IMR-90 (cell line): Measurements from ENCODE around the gene STOX2. TPM values are rescaled to one million over a fixed set of nuclear protein-coding genes. Genes with fewer than 3 reads are reported as not detected.

ENCODE experiments used
- ATAC-seq: fragments of 200-7000 bp; cut with Tn5 transposase; 2 replicates; pipeline ENCODE4 v1.9.1; 2020; ENCODE audit warnings: low read depth, mild to moderate bottlenecking, moderate library complexity
- BruUV-seq: library from RNA; stranded (reverse); fragments of 400-500 nt; replicated peaks from 2 replicates; lab custom pipeline; 2021; lab: Mats Ljungman, UMichigan
- CTCF ChIA-PET: fragments of 300-600 bp; formaldehyde crosslinking; extraction: SDS; loops from one replicate; lab custom pipeline; 2021; ENCODE audit warnings: antibody characterized with exemption; lab: Yijun Ruan, JAX
- POLR2A ChIA-PET: fragments of 300-600 bp; sonication (Branson Sonifier 250); formaldehyde crosslinking; loops from one replicate; lab custom pipeline; 2022; ENCODE audit warnings: antibody characterized with exemption; ENCODE audit not compliant: unreplicated experiment; lab: Charles Lee
- DNase-seq: peaks from one replicate; pipeline ENCODE4 v3.0.0; 2013
- H2AFZ ChIP-seq: replicated peaks from 2 replicates; pipeline ENCODE3; 2013; ENCODE audit warnings: low read length, mild to moderate bottlenecking; ENCODE audit not compliant: poor library complexity
- H2AK5ac ChIP-seq: 2 replicates; pipeline ENCODE4 v1.6.1; 2013; ENCODE audit warnings: low read depth, low read length, inconsistent platforms
- H2AK9ac ChIP-seq: replicated peaks from 2 replicates; pipeline ENCODE3; 2013; ENCODE audit warnings: mild to moderate bottlenecking, low read depth, low read length, moderate library complexity; ENCODE audit not compliant: poor library complexity
- H2BK120ac ChIP-seq: 2 replicates; pipeline ENCODE4 v1.6.1; 2013; ENCODE audit warnings: low read depth, low read length, inconsistent platforms
- H2BK15ac ChIP-seq: 3 replicates; pipeline ENCODE4 v1.6.1; 2013; ENCODE audit warnings: low read depth, low read length, inconsistent platforms
- H2BK20ac ChIP-seq: 2 replicates; pipeline ENCODE4 v1.6.1; 2013; ENCODE audit warnings: low read depth, mild to moderate bottlenecking, inconsistent platforms, low read length, moderate library complexity
- H2BK5ac ChIP-seq: 2 replicates; pipeline ENCODE4 v1.6.1; 2013; ENCODE audit warnings: mild to moderate bottlenecking, low read depth, low read length, inconsistent platforms; ENCODE audit not compliant: poor library complexity, severe bottlenecking
- H3K14ac ChIP-seq: replicated peaks from 2 replicates; pipeline ENCODE4 v1.6.1; 2013; ENCODE audit warnings: low read depth, low read length, inconsistent platforms
- H3K18ac ChIP-seq: 2 replicates; pipeline ENCODE4 v1.6.1; 2013; ENCODE audit warnings: low read depth, low read length, control low read depth
- H3K23ac ChIP-seq: 2 replicates; pipeline ENCODE4 v1.6.1; 2013; ENCODE audit warnings: low read depth, low read length, inconsistent platforms
- H3K27ac ChIP-seq: 2 replicates; pipeline ENCODE4 v1.5.1; 2013; ENCODE audit warnings: mild to moderate bottlenecking, control low read depth, low read length; ENCODE audit not compliant: insufficient read depth
- H3K27me3 ChIP-seq: 2 replicates; pipeline ENCODE4 v1.6.1; 2013; ENCODE audit warnings: low read length; ENCODE audit not compliant: control insufficient read depth, insufficient read depth
- H3K36me3 ChIP-seq: 2 replicates; pipeline ENCODE4 v1.6.1; 2013; ENCODE audit warnings: low read length, mixed read lengths; ENCODE audit not compliant: control insufficient read depth, insufficient read depth
- H3K4ac ChIP-seq: 2 replicates; pipeline ENCODE4 v1.6.1; 2013; ENCODE audit warnings: low read depth, low read length, inconsistent platforms
- H3K4me1 ChIP-seq: 2 replicates; pipeline ENCODE4 v1.6.1; 2013; ENCODE audit warnings: low read length, mixed read lengths; ENCODE audit not compliant: control insufficient read depth, insufficient read depth
- H3K4me2 ChIP-seq: 2 replicates; pipeline ENCODE4 v1.6.1; 2013; ENCODE audit warnings: low read depth, mild to moderate bottlenecking, control low read depth, low read length, moderate library complexity
- H3K4me3 ChIP-seq: 2 replicates; pipeline ENCODE4 v1.5.1; 2013; ENCODE audit warnings: low read depth, mild to moderate bottlenecking, control low read depth, low read length, moderate library complexity; ENCODE audit not compliant: insufficient read depth
- H3K56ac ChIP-seq: 2 replicates; pipeline ENCODE4 v1.6.1; 2013; ENCODE audit warnings: low read length, inconsistent platforms; ENCODE audit not compliant: insufficient read depth; ENCODE audit errors: extremely low read depth
- H3K79me1 ChIP-seq, 2 experiments: 2 replicates each; pipeline ENCODE4 v1.6.1; 2013; ENCODE audit warnings: low read length in 2 of 2, inconsistent platforms in 1 of 2, low read depth in 1 of 2
- H3K9ac ChIP-seq: 2 replicates; pipeline ENCODE4 v1.6.1; 2013; ENCODE audit warnings: low read depth, low read length, control low read depth
- H3K9me1 ChIP-seq: 2 replicates; pipeline ENCODE4 v1.6.1; 2013; ENCODE audit warnings: low read length, inconsistent platforms; ENCODE audit not compliant: insufficient read depth
- H3K9me3 ChIP-seq: 2 replicates; pipeline ENCODE4 v1.6.1; 2013; ENCODE audit warnings: low read length; ENCODE audit not compliant: control insufficient read depth, insufficient read depth
- H4K20me1 ChIP-seq: 2 replicates; pipeline ENCODE4 v1.6.1; 2013; ENCODE audit warnings: low read length, inconsistent platforms; ENCODE audit not compliant: insufficient read depth
- H4K5ac ChIP-seq: 2 replicates; pipeline ENCODE4 v1.6.1; 2013; ENCODE audit warnings: mild to moderate bottlenecking, low read depth, low read length, control low read depth
- H4K8ac ChIP-seq, 2 experiments: 2 replicates each; pipeline ENCODE4 v1.6.1; 2013; ENCODE audit warnings: low read depth in 2 of 2, low read length in 2 of 2, control low read depth in 1 of 2, inconsistent platforms in 1 of 2
- H4K91ac ChIP-seq: 2 replicates; pipeline ENCODE4 v1.6.1; 2013; ENCODE audit warnings: low read depth, low read length, inconsistent platforms; ENCODE audit not compliant: insufficient read depth
- CTCF ChIP-seq: conservative IDR thresholded peaks from 2 replicates; pipeline ENCODE4 v1.5.1; 2012; ENCODE audit warnings: mild to moderate bottlenecking, low read depth, low read length, improper control_type of control experiment
- ELK1 ChIP-seq: fragments of 150-350 bp; IDR thresholded peaks from 2 replicates; pipeline ENCODE4 v1.6.1; 2016; ENCODE audit warnings: low read depth, mild to moderate bottlenecking, low read length, moderate library complexity, borderline replicate concordance
- MXI1 ChIP-seq: IDR thresholded peaks from 2 replicates; pipeline ENCODE4 v1.6.1; 2012; ENCODE audit warnings: low read depth, mild to moderate bottlenecking, low read length, moderate library complexity, borderline replicate concordance
- NFE2L2 ChIP-seq: fragments of 150-350 bp; IDR thresholded peaks from 2 replicates; pipeline ENCODE4 v1.6.1; 2016; ENCODE audit warnings: low read depth, mild to moderate bottlenecking, low read length
- RCOR1 ChIP-seq: IDR thresholded peaks from 2 replicates; pipeline ENCODE4 v1.6.1; 2012; ENCODE audit warnings: mild to moderate bottlenecking, low read length, improper control_type of control experiment; ENCODE audit not compliant: insufficient replicate concordance
- SMC3 ChIP-seq: fragments of 150-350 bp; IDR thresholded peaks from 2 replicates; pipeline ENCODE4 v1.6.1; 2016; ENCODE audit warnings: low read depth, mild to moderate bottlenecking, antibody characterized with exemption, low read length, moderate library complexity
- WGBS, 2 experiments: methylation state at CpG; one replicate each; pipeline versions ENCODE4 v1.1.5 to v1.1.7; 2013; ENCODE audit warnings: missing lambda C conversion rate in 2 of 2; ENCODE audit not compliant: insufficient read length in 1 of 2; ENCODE audit errors: extremely low coverage in 2 of 2; 5-methylcytosine and 5-hydroxymethylcytosine counted together
- dilution Hi-C: fragments of 300-500 bp; cut with HindIII; formaldehyde crosslinking; loops from one replicate; pipeline ENCODE4 v1.14.3; 2018; ENCODE audit warnings: low sequenced_read_pairs; ENCODE audit not compliant: unreplicated experiment
- in situ Hi-C: fragments of 300-500 bp; cut with MboI; formaldehyde crosslinking; loops from 3 replicates; pipeline ENCODE4 v1.14.3; 2019; ENCODE audit warnings: low sequenced_read_pairs, inconsistent platforms, mixed read lengths
- intact Hi-C: fragments of 100-400 bp; cut with micrococcal nuclease; formaldehyde crosslinking; loops from 2 replicates; pipeline ENCODE4 v1.10.0; 2022
- polyA plus RNA-seq, 3 experiments: library from polyadenylated mRNA; depleted of rRNA; stranded (reverse); fragments of >200 nt; gene quantifications; 2 replicates each; pipeline ENCODE4 v1.2.3, GENCODE V29; 2012; ENCODE audit warnings: low replicate concordance in 1 of 3
- total RNA-seq: library from RNA; depleted of rRNA; stranded (reverse); fragments of >200 nt; gene quantifications from 2 replicates; pipeline ENCODE4 v1.2.3, GENCODE V29; 2012

STOX2 gene
- total and polyA plus RNA-seq, 2 of the 4 experiments (the other 2 are of a cell fraction): 1.1 to 5.4 TPM

- no peak overlapping the region for H2BK120ac ChIP-seq
- no peak overlapping the region for H3K4me3 ChIP-seq
- H3K23ac ChIP-seq: no peak overlapping the region
- ATAC-seq (no peak), DNase-seq (no peak)
- no peaks in the 10 kb centered on the region for H3K9me3 ChIP-seq
- no peak overlapping the region for H3K4me2 ChIP-seq
- TF ChIP-seq NFE2L2 (no peak), MXI1 (no peak), SMC3 (no peak), CTCF (no peak), RCOR1 (no peak), ELK1 (no peak)
- H4K20me1 ChIP-seq: no peaks in the 10 kb centered on the region
- no peak overlapping the region for H2BK20ac ChIP-seq
- H3K56ac ChIP-seq: no peak overlapping the region
- in situ Hi-C loops (no loop called here), dilution Hi-C loops (no loop called here), intact Hi-C loops (no loop called here)
- no peak overlapping the region for H2AK9ac ChIP-seq
- H2AFZ ChIP-seq: no peak overlapping the region
- H3K4ac ChIP-seq: no peak overlapping the region
- H3K4me1 ChIP-seq: peaks cover 6% of the 10 kb centered on the region; the same call in 1 of the 2 replicates
- no peaks in the 10 kb centered on the region for H3K27me3 ChIP-seq
- no TSS peak for BruUV-seq
- no peak overlapping the region for H4K8ac ChIP-seq
- H2BK5ac ChIP-seq: no peak overlapping the region
- no peak overlapping the region for H3K14ac ChIP-seq
- no peaks in the 10 kb centered on the region for H3K36me3 ChIP-seq
- H3K27ac ChIP-seq: no peak overlapping the region
- H4K91ac ChIP-seq: no peak overlapping the region
- H3K79me1 ChIP-seq: no peaks in the 10 kb centered on the region
- no peak overlapping the region for H2AK5ac ChIP-seq
- H3K9me1 ChIP-seq: no peaks in the 10 kb centered on the region; the same call in 1 of the 2 replicates
- CTCF ChIA-PET: no interaction called here
- H3K18ac ChIP-seq: no peak overlapping the region
- H4K5ac ChIP-seq: no peak overlapping the region
- POLR2A ChIA-PET: no interaction called here
- no peak overlapping the region for H3K9ac ChIP-seq
- no peak overlapping the region for H2BK15ac ChIP-seq
- WGBS, 2 experiments: 92 to 100% methylated on average over 2 of the region's 11 CpGs
Measured at GRCh38 chr4:183967266-183967665, 62.2 kb downstream of the STOX2 start.
